ENCODE data around the gene ANTXR1. TPM values are rescaled to one million over a fixed set of nuclear protein-coding genes. Genes with fewer than 3 reads are reported as not detected.
A peak's percentile ranks its signal among the peaks of the same experiment; 100 is the strongest.

Gene ANTXR1
- total and polyA plus RNA-seq, 9 of the 15 experiments (the other 6 are each of a cell fraction or from before 2014, with no cell fraction given), result 0.07 to 1.00 (median 0.54) TPM

- TF ChIP-seq KDM4B (IDR thresholded peaks at IDR 0.05; ENCODE audit: borderline replicate concordance in 2 of 2, low read depth in 1 of 2) (no peak), E2F1 (CRISPR knock-in tag; IDR thresholded peaks at IDR 0.05) (no peak), HNRNPL (IDR thresholded peaks at IDR 0.05; ENCODE audit: low read depth, low read length) (no peak), RCOR1 (IDR thresholded peaks at IDR 0.05; ENCODE audit: borderline replicate concordance in 1 of 2, low read depth in 2 of 2, low read length in 2 of 2) (no peak), CEBPB (tag; IDR thresholded peaks at IDR 0.05) (no peak), ZNF124 (CRISPR knock-in tag; IDR thresholded peaks at IDR 0.05) (no peak), KLF13 (tag; IDR thresholded peaks at IDR 0.05; ENCODE audit: borderline replicate concordance, low read depth) (no peak), RBM15 (IDR thresholded peaks at IDR 0.05; ENCODE audit: insufficient read depth, low read length) (no peak), ERF (CRISPR knock-in tag; IDR thresholded peaks at IDR 0.05) (no peak), PHB2 (IDR thresholded peaks at IDR 0.05; ENCODE audit: low read depth) (no peak), RBM34 (IDR thresholded peaks at IDR 0.05; ENCODE audit: borderline replicate concordance, insufficient read depth, low read length) (no peak), ZBTB11 (CRISPR knock-in tag; IDR thresholded peaks at IDR 0.05) (peak in 1 of 3 experiments; percentile 46; a peak in 1 of 6 replicates), IRF9 (tag; IDR thresholded peaks at IDR 0.05) (no peak)
- TF ChIP-seq, protein P1, sequence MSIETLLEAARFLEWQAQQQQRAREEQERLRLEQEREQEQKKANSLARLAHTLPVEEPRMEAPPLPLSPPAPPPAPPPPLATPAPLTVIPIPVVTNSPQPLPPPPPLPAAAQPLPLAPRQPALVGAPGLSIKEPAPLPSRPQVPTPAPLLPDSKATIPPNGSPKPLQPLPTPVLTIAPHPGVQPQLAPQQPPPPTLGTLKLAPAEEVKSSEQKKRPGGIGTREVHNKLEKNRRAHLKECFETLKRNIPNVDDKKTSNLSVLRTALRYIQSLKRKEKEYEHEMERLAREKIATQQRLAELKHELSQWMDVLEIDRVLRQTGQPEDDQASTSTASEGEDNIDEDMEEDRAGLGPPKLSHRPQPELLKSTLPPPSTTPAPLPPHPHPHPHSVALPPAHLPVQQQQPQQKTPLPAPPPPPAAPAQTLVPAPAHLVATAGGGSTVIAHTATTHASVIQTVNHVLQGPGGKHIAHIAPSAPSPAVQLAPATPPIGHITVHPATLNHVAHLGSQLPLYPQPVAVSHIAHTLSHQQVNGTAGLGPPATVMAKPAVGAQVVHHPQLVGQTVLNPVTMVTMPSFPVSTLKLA (conservative IDR thresholded peaks at IDR 0.05), result no peak
- TF ChIP-seq, protein P2, sequence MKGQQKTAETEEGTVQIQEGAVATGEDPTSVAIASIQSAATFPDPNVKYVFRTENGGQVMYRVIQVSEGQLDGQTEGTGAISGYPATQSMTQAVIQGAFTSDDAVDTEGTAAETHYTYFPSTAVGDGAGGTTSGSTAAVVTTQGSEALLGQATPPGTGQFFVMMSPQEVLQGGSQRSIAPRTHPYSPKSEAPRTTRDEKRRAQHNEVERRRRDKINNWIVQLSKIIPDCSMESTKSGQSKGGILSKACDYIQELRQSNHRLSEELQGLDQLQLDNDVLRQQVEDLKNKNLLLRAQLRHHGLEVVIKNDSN (CRISPR knock-in tag; IDR thresholded peaks at IDR 0.05), result no peak
- TF ChIP-seq, protein P3, sequence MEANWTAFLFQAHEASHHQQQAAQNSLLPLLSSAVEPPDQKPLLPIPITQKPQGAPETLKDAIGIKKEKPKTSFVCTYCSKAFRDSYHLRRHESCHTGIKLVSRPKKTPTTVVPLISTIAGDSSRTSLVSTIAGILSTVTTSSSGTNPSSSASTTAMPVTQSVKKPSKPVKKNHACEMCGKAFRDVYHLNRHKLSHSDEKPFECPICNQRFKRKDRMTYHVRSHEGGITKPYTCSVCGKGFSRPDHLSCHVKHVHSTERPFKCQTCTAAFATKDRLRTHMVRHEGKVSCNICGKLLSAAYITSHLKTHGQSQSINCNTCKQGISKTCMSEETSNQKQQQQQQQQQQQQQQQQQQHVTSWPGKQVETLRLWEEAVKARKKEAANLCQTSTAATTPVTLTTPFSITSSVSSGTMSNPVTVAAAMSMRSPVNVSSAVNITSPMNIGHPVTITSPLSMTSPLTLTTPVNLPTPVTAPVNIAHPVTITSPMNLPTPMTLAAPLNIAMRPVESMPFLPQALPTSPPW (CRISPR knock-in tag; IDR thresholded peaks at IDR 0.05), result 0 out of 2 replicates have a peak, but pooled peaks have one; percentile 37
These were observed 85.1 kb downstream of the ANTXR1 start (continued) for GRCh38 chr2:69097891-69098655.
